Esophagus squamous epithelium (tissue), 5 donors: Measurements from ENCODE around the gene ZNF609. TPM values are rescaled to one million over a fixed set of nuclear protein-coding genes. Genes with fewer than 3 reads are reported as not detected.
A peak's percentile ranks its signal among the peaks of the same experiment; 100 is the strongest.

ENCODE experiments used
- DNase-seq: peaks from one replicate; lab custom pipeline; 2025; lab: John Stamatoyannopoulos, UW
- H3K27ac ChIP-seq, 4 donors: fragments of 200-600 bp; sonication (generic); one replicate each; pipeline ENCODE4 v1.5.1; 2016 to 2019; ENCODE audit warnings: mild to moderate bottlenecking in 1 of 4
- H3K27me3 ChIP-seq, 4 donors: fragments of 200-600 bp; sonication (generic); 1 replicate in 3 of 4; 2 replicates in 1 of 4; pipeline versions ENCODE4 v1.5.1 to v1.6.0; 2017 to 2021; ENCODE audit warnings: antibody characterized with exemption in 1 of 4
- H3K36me3 ChIP-seq, 3 donors: fragments of 200-600 bp; sonication (generic); one replicate each; pipeline ENCODE4 v1.5.1; 2016 to 2019
- H3K4me1 ChIP-seq, 3 donors: fragments of 200-600 bp; sonication (generic); one replicate each; pipeline ENCODE4 v1.5.1; 2017 to 2019
- H3K4me3 ChIP-seq, 4 donors: fragments of 200-600 bp; sonication (generic); 1 replicate in 3 of 4; 2 replicates in 1 of 4; pipeline ENCODE4 v1.5.1; 2016 to 2019; ENCODE audit warnings: mild to moderate bottlenecking in 2 of 4, moderate library complexity in 1 of 4
- H3K9me3 ChIP-seq, 3 donors: fragments of 200-600 bp; sonication (generic); one replicate each; pipeline ENCODE4 v1.5.1; 2016 to 2019
- CTCF ChIP-seq, 6 experiments: fragments of 450-650 bp in 4 of 6; fragments of 200-600 bp in 2 of 6; sonication (generic) in 2 of 6; IDR thresholded peaks; one replicate each; pipeline ENCODE4 v1.5.1; 2016 to 2019; ENCODE audit warnings: antibody characterized with exemption in 6 of 6, mild to moderate bottlenecking in 4 of 6, moderate library complexity in 4 of 6
- POLR2A ChIP-seq, 4 donors: fragments of 450-650 bp; IDR thresholded peaks; one replicate each; pipeline ENCODE4 v1.6.1; 2017; ENCODE audit warnings: antibody characterized with exemption in 4 of 4, mild to moderate bottlenecking in 4 of 4, moderate library complexity in 3 of 4
- whole genome bisulfite sequencing, 2 donors: methylation state at CpG; one replicate each; pipeline ENCODE4 v1.1.5; 2018; 5-methylcytosine and 5-hydroxymethylcytosine counted together
- intact Hi-C: fragments of 100-400 bp; cut with DNase I; formaldehyde crosslinking; loops from one replicate; pipeline ENCODE4 v1.15.0; 2022
- total RNA-seq, 4 donors: library from RNA; depleted of rRNA; stranded (reverse); fragments of >200 nt; gene quantifications; one replicate each; pipeline ENCODE4 v1.1.0, GENCODE V29; 2016
- donor health status: DM: yes; HTN: yes; CAD: no.

ZNF609 gene
- total RNA-seq, 4 donors from 2014 or later = 10.2 to 25.2 (median 13.8) TPM

GRCh38 chr15:64507845-64508244 lies 47.5 kb downstream of the ZNF609 start:
- Histone ChIP-seq H3K36me3 (peaks cover 0 to 13% (median 0%) of the 10 kb centered on the region in 3 donors), H3K27me3 (no peaks in the 10 kb centered on the region), H3K4me1 (peaks cover 9 to 48% (median 16%) of the 10 kb centered on the region in 3 donors), H3K4me3 (no peak overlapping the region), H3K9me3 (no peaks in the 10 kb centered on the region), H3K27ac (peak overlapping the region in 2 of 4 donors; percentile 40 to 52)
- 64 to 83% methylated on average over 2 of the region's 2 CpGs for WGBS, 2 donors
- intact Hi-C loops = no loop called here
- no peak for DNase-seq
- TF ChIP-seq POLR2A (IDR thresholded peaks at IDR 0.05) = no peak
- no peak for TF ChIP-seq CTCF (IDR thresholded peaks at IDR 0.05)

GRCh38 chr15:64513823-64514222 lies 53.4 kb downstream of the ZNF609 start:
- TF ChIP-seq POLR2A (IDR thresholded peaks at IDR 0.05) (no peak), CTCF (IDR thresholded peaks at IDR 0.05) (no peak)
- no peak overlapping the region for H3K27ac ChIP-seq
- WGBS, 2 donors = 79 to 92% methylated on average over 3 of the region's 3 CpGs
- no peaks in the 10 kb centered on the region for H3K27me3 ChIP-seq
- H3K36me3 ChIP-seq = peaks cover 0 to 3% (median 0%) of the 10 kb centered on the region in 3 donors
- no peaks in the 10 kb centered on the region for H3K9me3 ChIP-seq
- DNase-seq = no peak
- H3K4me3 ChIP-seq = no peak overlapping the region
- H3K4me1 ChIP-seq = peaks cover 4 to 34% (median 4%) of the 10 kb centered on the region in 3 donors
- intact Hi-C loops = no loop called here

- H3K27ac ChIP-seq = peak overlapping the region in 3 of 4 donors; percentile 26 to 65 (median 57)
- H3K4me1 ChIP-seq = peaks cover 4 to 25% (median 4%) of the 10 kb centered on the region in 3 donors
- H3K4me3 ChIP-seq = no peak overlapping the region
- no peaks in the 10 kb centered on the region for H3K9me3 ChIP-seq
- intact Hi-C loops = no loop called here
- DNase-seq = no peak
- 19 to 59% methylated on average over 2 of the region's 2 CpGs for WGBS, 2 donors
- TF ChIP-seq POLR2A (IDR thresholded peaks at IDR 0.05) = no peak
- no peak for TF ChIP-seq CTCF (IDR thresholded peaks at IDR 0.05)
- H3K36me3 ChIP-seq = peaks cover 0 to 3% (median 0%) of the 10 kb centered on the region in 3 donors
- no peaks in the 10 kb centered on the region for H3K27me3 ChIP-seq
Observed at GRCh38 chr15:64515196-64515595, 54.8 kb downstream of the ZNF609 start.

GRCh38 chr15:64515825-64516224 lies 55.4 kb downstream of the ZNF609 start:
- intact Hi-C loops = no loop called here
- DNase-seq = no peak
- H3K27ac ChIP-seq = peak overlapping the region in 3 of 4 donors; percentile 26 to 65 (median 57)
- no peaks in the 10 kb centered on the region for H3K9me3 ChIP-seq
- WGBS, 2 donors = 87 to 99% methylated on average over 7 to 9 of the region's 9 CpGs
- peaks cover 4 to 28% (median 9%) of the 10 kb centered on the region in 3 donors for H3K4me1 ChIP-seq
- H3K36me3 ChIP-seq = peaks cover 0 to 3% (median 0%) of the 10 kb centered on the region in 3 donors
- no peak overlapping the region for H3K4me3 ChIP-seq
- TF ChIP-seq CTCF (IDR thresholded peaks at IDR 0.05) (no peak), POLR2A (IDR thresholded peaks at IDR 0.05) (no peak)
- H3K27me3 ChIP-seq = no peaks in the 10 kb centered on the region

- H3K4me1 ChIP-seq = peaks cover 18 to 53% (median 19%) of the 10 kb centered on the region in 3 donors
- no peak for DNase-seq
- TF ChIP-seq POLR2A (IDR thresholded peaks at IDR 0.05) (no peak), CTCF (IDR thresholded peaks at IDR 0.05) (no peak)
Observed at GRCh38 chr15:64519897-64520296, 59.5 kb downstream of the ZNF609 start.

More at GRCh38 chr15:64519897-64520296, 59.5 kb downstream of the ZNF609 start:
- H3K4me3 ChIP-seq = no peak overlapping the region
- intact Hi-C loops = no loop called here
- H3K27ac ChIP-seq = no peak overlapping the region
- no peaks in the 10 kb centered on the region for H3K36me3 ChIP-seq
- no peaks in the 10 kb centered on the region for H3K27me3 ChIP-seq
- H3K9me3 ChIP-seq = no peaks in the 10 kb centered on the region
